Right lobe of liver (tissue), 6 donors: ENCODE measurements around the gene UBE2G2. TPM values are rescaled to one million over a fixed set of nuclear protein-coding genes. Genes with fewer than 3 reads are reported as not detected.

Source experiments
- ATAC-seq, 4 donors: fragments of 200-7000 bp; cut with Tn5 transposase; one replicate each; pipeline ENCODE4 v1.9.1; 2020; ENCODE audit warnings: mild to moderate bottlenecking in 4 of 4, moderate library complexity in 4 of 4
- DNase-seq, 3 donors: peaks; one replicate each; pipeline ENCODE4 v3.0.0-alpha.2; 2020
- H3K27ac ChIP-seq, 3 donors: fragments of 200-600 bp; one replicate each; pipeline ENCODE4 v1.8.0; 2022
- H3K27me3 ChIP-seq, 2 donors: fragments of 200-600 bp; one replicate each; pipeline ENCODE4 v1.8.0; 2022
- H3K36me3 ChIP-seq, 4 donors: fragments of 200-600 bp; sonication (generic) in 1 of 4; one replicate each; pipeline versions ENCODE4 v1.5.1 to v1.8.0; 2017 to 2022; ENCODE audit warnings: control low read depth in 1 of 4
- H3K4me1 ChIP-seq, 4 donors: fragments of 200-600 bp; sonication (generic) in 1 of 4; one replicate each; pipeline versions ENCODE4 v1.5.1 to v1.8.0; 2017 to 2022; ENCODE audit warnings: control low read depth in 1 of 4
- H3K4me3 ChIP-seq, 3 donors: fragments of 200-600 bp; one replicate each; pipeline ENCODE4 v1.8.0; 2022
- H3K9me3 ChIP-seq, 4 donors: fragments of 200-600 bp; sonication (generic) in 1 of 4; one replicate each; pipeline versions ENCODE4 v1.5.1 to v1.8.0; 2017 to 2022; ENCODE audit warnings: control low read depth in 1 of 4
- POLR2A ChIP-seq: fragments of 450-650 bp; IDR thresholded peaks from one replicate; pipeline ENCODE4 v1.6.1; 2017; ENCODE audit warnings: antibody characterized with exemption, mild to moderate bottlenecking
- WGBS: methylation state at CpG from one replicate; pipeline ENCODE4 v1.1.6; 2018; ENCODE audit warnings: low coverage, low lambda C conversion rate; ENCODE audit not compliant: insufficient coverage; ENCODE audit errors: missing lambda C conversion rate; 5-methylcytosine and 5-hydroxymethylcytosine counted together
- intact Hi-C, 2 donors: fragments of 100-400 bp; cut with DNase I; formaldehyde crosslinking; loops; one replicate each; pipeline versions ENCODE4 v1.11.2 to v1.14.1; 2022
- total RNA-seq, 6 experiments: library from RNA; depleted of rRNA in 2 of 6; stranded (reverse); fragments of >200 nt in 2 of 6; fragmentation: NEBNext Ultra II Directional in 3 of 6; extraction: Animal tissue kit (Norgen Biotek cat#: 25700) in 3 of 6; gene quantifications; one replicate each; pipeline versions ENCODE4 v1.1.0 to v1.2.4, GENCODE V29; 2016 to 2023
- TF ChIP-seq, protein P1 (sequence below), 4 donors: fragments of 200-600 bp in 3 of 4; fragments of 450-650 bp in 1 of 4; IDR thresholded peaks; one replicate each; pipeline versions ENCODE4 v1.5.1 to v1.8.0; 2016 to 2022; ENCODE audit warnings: antibody characterized with exemption in 4 of 4, mild to moderate bottlenecking in 2 of 4
- donor health status: DM: no; HTN: yes; CAD: no.
- donor health status: DM: no; HTN: no; CAD: no.
- donor health status: DM: no; HTN: no; CAD: no.
- donor health status: DM: no; HTN: yes; CAD: no.
- donor health status: DM: no; HTN: yes; CAD: no.

UBE2G2 gene
- total RNA-seq, 6 experiments from 2014 or later = 41.5 to 54.6 (median 49.9) TPM

DNA sequence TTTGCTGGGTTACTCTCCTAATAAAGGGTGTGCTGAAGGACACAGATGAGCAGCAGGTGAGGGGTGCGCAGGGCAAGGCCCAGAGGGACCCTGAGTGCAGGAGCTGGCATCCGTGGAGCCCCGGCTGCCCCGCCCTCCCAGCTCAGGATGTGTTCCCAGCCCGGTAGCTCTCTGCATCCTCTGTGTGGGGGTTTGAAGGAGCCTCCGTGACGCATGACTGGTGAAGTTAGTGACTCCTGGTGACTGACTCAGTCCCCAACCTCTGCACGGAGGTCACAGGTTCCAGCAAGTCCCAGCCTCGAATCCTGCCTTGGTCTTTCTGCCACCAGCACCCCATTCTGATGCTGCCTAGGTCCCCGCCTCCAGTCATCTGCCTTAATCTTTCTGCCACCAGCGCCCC lies 68.7 kb downstream of the UBE2G2 start:
- TF ChIP-seq, protein P1, sequence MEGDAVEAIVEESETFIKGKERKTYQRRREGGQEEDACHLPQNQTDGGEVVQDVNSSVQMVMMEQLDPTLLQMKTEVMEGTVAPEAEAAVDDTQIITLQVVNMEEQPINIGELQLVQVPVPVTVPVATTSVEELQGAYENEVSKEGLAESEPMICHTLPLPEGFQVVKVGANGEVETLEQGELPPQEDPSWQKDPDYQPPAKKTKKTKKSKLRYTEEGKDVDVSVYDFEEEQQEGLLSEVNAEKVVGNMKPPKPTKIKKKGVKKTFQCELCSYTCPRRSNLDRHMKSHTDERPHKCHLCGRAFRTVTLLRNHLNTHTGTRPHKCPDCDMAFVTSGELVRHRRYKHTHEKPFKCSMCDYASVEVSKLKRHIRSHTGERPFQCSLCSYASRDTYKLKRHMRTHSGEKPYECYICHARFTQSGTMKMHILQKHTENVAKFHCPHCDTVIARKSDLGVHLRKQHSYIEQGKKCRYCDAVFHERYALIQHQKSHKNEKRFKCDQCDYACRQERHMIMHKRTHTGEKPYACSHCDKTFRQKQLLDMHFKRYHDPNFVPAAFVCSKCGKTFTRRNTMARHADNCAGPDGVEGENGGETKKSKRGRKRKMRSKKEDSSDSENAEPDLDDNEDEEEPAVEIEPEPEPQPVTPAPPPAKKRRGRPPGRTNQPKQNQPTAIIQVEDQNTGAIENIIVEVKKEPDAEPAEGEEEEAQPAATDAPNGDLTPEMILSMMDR (IDR thresholded peaks at IDR 0.05) = no peak
- no peak for TF ChIP-seq POLR2A
- peaks cover 0 to 2% (median 0%) of the 10 kb centered on the region in 4 donors for H3K9me3 ChIP-seq

DNA sequence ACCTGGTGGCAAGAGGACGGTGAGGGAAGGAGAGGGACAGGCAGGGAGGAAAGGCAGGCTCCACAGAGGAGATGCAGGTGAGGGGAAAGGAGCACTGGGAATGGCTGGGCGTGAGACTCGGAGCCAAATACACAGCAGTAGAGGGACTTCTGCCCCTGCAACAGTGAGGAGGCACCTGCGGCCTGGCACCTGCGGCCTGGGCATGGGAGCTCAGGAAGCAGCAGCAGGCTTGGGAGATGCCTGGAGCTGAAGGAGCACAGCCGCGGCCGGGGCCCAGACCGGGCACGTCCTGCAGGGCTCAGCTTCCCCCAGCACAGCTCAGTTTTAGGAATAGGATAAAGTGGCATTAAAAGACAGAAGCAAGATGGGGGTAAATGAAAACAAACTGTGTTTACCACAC lies 69.4 kb downstream of the UBE2G2 start:
- Histone ChIP-seq H3K4me3 (no peak overlapping the region), H3K27ac (no peak overlapping the region), H3K36me3 (no peaks in the 10 kb centered on the region), H3K9me3 (no peaks in the 10 kb centered on the region), H3K27me3 (no peaks in the 10 kb centered on the region), H3K4me1 (no peaks in the 10 kb centered on the region)
- peak in 1 of 3 donors; percentile 20 for DNase-seq
- ATAC-seq = no peak
- intact Hi-C loops = no loop called here
- WGBS = 92% methylated on average over 6 of the region's 10 CpGs
- no peak for TF ChIP-seq POLR2A
- TF ChIP-seq, protein P1 (IDR thresholded peaks at IDR 0.05) = no peak

More for the DNA sequence above, 68.7 kb downstream of the UBE2G2 start:
- WGBS = 70% methylated on average over 4 of the region's 11 CpGs
- Histone ChIP-seq H3K27ac (no peak overlapping the region), H3K4me3 (no peak overlapping the region), H3K27me3 (no peaks in the 10 kb centered on the region), H3K36me3 (no peaks in the 10 kb centered on the region), H3K4me1 (no peaks in the 10 kb centered on the region)
- DNase-seq = peak in 1 of 3 donors; percentile 31
- intact Hi-C loops = no loop called here
- no peak for ATAC-seq

DNA sequence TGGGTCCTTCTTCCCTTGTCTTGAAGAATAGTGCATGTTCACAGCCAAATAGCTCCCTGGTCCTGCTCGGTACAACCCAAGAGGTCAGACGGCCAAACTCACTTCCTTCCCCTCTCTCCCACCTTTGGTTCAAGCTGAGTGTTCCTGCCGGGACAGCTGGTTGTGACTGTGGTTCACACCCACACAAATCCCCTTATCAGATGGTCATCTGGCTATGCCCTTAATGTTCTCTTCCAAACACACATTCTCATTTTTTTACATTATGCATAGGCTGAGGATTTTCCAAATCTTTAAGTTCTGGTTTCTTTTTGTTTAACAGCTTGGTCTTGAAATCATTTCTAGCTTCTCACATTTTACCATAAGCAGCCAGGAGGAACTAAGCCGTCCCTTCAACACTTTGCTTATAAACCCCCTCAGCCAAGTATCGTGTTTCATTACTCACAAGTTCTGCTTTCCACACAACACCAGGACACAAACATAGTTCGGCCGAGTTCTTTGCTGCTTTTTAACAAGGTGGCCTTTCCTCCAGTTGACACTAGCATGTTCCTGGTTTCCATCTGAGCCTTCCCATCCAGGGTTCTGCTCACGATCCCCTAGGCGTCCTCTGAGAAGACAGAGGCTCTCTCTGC lies 70.6 kb downstream of the UBE2G2 start:
- TF ChIP-seq, protein P1 (IDR thresholded peaks at IDR 0.05) = no peak
- no peak for TF ChIP-seq POLR2A
- no peak for ATAC-seq

DNA sequence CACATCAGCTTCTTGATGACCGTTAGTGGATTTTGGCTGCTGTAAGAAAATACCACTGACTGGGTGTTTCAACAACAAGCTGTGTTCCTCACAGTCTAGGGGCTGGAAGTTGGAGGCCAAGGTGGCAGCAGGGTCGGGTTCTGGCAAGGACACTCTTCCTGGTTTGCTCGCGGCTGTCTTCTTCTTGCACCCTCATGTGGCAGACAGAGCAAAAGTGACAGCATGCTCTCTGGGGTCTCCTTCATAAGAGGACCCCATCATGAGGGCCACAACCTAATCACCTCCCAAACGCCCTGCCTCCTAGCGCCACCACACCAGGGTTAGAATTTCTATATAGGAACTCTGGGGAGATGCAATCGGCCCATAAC lies 71.6 kb downstream of the UBE2G2 start:
- TF ChIP-seq POLR2A = no peak
- TF ChIP-seq, protein P1 (IDR thresholded peaks at IDR 0.05) = no peak
- DNase-seq = no peak
- Histone ChIP-seq H3K27me3 (no peaks in the 10 kb centered on the region), H3K36me3 (no peaks in the 10 kb centered on the region), H3K4me1 (no peaks in the 10 kb centered on the region), H3K4me3 (no peak overlapping the region), H3K27ac (no peak overlapping the region), H3K9me3 (no peaks in the 10 kb centered on the region)
- 89% methylated on average over 3 of the region's 7 CpGs for WGBS
- no peak for ATAC-seq
- intact Hi-C loops = no loop called here

More for the DNA sequence above, 70.6 kb downstream of the UBE2G2 start:
- 73% methylated on average over 7 of the region's 9 CpGs for WGBS
- Histone ChIP-seq H3K4me3 (no peak overlapping the region), H3K4me1 (no peaks in the 10 kb centered on the region), H3K9me3 (no peaks in the 10 kb centered on the region), H3K36me3 (no peaks in the 10 kb centered on the region), H3K27ac (no peak overlapping the region), H3K27me3 (no peaks in the 10 kb centered on the region)
- DNase-seq = no peak
- intact Hi-C loops = no loop called here
